NCI-H748 (cell line): ENCODE measurements around the gene NCK1.
A peak's percentile ranks its signal among the peaks of the same experiment; 100 is the strongest.

Experiments
- DNase-seq: peaks from one replicate; lab custom pipeline; 2025; ENCODE audit not compliant: unreplicated experiment; lab: John Stamatoyannopoulos, UW

The NCK1 gene

DNA sequence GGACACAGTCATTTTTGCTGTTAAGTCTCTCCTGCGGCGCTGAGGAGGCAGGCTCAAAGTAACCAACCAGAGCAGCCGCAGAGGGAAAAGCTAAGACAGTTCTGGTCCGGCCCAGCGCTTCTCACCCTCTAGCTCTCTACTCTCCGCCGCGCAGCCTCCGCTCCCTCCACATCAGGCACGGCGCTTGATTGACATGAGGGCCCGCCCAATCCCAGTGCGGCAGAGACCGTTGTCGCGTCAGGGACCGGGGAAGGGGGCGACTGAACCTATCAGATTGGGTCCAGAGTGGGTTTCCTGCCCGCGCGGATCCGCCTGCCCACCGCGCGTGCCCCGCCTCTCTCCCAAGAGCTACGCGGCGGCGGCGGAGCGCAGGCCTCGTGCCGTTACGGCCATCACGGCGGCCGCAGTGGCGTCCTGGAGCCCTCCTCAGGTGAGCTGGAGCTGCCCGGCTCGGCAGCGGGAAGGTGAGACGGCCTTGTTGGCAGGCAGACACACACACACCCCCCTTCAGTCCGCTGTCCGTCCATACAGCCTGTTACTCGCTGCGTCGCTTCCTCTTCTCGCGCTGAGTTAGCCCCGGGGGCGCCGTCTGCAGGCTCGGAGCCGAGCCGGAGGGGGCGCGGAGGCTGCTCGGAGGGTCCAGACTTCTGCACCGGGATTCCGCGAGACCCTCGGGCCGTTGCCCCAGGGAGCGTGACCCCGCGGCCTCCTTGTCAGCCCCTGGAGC lies at the start of gene NCK1:
Gene NCK1 (plus strand): TSS at position 319 of the 727 bp plus-strand sequence. CDS start 65,794 bp downstream, outside the sequence.
- DNase-seq: peak; percentile 96

DNA sequence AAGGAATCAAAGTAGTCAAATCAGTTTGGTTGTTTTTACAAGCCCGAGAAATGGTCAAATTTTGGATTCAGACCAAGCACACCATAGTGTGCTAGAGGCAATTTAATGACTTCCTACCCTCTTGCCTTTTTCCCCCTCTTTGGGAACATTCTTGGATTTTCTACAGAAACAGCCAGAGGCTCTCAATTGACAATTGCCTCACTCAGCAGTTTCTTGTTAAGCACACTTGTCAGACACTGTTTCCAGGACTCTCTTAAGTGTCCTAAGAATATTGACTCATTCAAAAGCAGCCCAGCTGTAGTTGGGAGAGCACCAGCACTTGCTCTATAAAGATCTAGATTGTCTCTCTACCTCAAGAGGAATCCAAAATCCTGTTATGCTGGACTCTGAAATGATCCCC lies 44.6 kb upstream of the NCK1 start:
- no peak for DNase-seq

DNA sequence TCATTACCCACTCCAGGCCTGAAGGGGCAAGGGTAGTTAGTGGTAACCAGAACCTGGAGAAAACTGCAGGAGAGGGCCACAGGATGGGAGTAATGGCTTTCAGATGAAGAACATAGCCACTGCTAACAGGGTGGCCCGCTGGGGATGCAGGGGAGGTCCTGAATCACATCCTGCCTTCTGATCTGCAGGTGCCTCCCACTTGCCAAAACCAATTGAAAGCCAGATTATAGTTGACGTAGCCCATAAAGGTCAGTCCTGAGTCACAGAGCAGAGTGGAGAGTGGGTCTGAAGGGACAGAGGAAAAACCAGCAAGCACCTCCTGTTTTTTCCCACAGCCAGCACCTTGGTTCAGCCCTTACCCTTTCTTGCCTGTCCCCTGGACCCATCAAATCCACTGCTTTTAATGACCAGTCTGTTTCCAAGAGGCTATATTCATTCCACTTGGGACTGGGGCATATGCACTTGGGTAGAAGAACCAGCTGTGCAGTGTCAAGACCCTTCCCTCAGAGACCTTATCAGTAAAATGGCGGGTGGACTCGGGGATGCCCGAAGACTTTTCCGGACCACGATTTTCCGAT lies 43.7 kb upstream of the NCK1 start:
- DNase-seq: peak; percentile 52

DNA sequence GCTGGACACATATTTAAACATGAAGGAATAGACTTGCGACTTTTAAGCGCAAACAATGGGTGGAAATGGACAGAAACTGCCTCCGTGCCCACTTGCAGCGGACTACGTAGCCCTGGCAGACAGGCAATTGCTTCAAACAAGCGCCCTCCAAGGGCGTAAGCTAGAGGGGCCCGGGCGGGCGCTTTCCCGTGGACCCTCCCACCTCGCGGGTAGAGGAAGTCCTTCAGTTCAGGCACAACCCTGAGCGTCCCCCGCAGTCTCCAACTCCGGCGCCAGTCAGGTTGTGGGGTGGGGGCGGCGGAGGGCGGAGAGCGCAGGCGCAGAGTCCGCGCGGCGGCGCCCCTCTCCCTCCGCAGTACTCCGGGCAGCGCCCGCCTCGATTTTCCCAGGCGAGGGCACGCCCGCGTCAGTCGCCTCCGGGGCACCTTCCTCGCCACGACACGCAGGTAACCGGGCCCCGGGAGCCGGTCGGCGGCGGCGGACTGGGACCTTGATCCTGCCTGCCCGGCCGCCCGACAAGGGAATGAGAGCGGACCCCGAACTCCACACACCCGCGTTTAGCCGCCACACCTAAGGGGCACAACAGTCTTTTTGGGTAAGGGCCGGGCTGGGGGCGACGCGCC lies 43.1 kb upstream of the NCK1 start, which contains the start of gene SLC35G2:
Gene SLC35G2 (plus strand): TSS at position 358 of the 623 bp plus-strand sequence. CDS start 35,335 bp downstream, outside the sequence.
- peak; percentile 88 for DNase-seq

DNA sequence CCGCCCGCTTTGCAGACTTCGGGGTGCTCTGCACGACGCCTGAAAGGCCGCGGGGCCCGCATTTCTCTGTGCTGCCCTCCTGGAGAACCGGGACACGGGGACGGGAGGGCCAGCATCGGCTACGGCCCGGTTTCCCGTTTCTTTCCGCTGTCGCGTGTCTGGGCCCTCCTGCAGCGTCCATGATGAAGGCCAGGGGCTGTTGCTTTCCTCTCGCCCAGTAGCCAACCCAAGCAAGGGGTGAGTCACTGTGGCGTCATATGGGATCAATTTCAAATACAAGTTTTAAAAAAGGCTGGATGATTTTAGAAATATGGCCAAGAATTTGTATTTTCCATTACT lies 42.6 kb upstream of the NCK1 start:
- peak; percentile 60 for DNase-seq

DNA sequence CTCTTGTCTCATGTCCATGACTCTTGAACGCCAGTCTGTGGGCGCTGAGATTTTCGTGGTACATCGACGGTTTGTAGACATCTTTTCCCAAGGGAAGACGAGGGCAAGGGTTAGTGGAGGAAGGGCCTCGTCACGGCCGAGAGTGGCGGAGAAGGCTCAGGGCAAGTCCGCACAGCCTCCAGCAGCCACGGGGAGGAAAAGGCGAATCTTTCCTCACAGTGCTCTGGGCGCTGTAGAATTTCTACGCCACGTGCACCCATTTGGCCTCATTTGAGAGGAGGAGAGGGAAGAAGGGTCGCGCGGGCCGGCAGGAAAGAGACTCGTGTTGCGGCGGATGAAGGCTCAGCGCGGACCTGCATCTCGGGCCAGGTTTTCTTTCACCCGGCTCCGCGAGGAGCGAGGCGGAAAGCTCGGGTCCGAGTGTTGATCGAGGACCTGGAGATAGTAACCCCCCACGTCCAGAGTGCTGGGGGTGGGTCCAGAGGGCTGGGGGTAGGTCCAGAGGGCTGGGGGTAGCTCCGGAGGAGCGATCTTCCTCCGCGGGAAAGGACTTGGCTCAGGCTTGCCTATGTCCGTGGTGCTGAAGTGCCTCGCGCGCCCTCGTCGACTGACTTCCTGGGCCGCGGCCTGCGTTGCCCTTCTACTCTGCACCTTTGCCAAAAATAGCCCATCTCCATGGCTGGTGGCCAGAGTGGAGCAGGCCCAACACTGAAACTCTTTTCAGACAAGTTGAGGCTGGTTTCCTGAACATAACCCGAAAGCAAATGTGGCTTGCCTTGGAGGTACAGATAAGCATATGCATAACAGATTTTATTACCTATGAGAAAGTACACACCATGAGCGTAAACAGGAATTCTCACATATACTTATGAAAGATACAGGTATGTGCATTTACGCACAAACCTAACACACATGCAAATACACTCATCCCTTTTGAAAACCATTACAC lies 42.0 kb upstream of the NCK1 start:
- peak; percentile 65 for DNase-seq

DNA sequence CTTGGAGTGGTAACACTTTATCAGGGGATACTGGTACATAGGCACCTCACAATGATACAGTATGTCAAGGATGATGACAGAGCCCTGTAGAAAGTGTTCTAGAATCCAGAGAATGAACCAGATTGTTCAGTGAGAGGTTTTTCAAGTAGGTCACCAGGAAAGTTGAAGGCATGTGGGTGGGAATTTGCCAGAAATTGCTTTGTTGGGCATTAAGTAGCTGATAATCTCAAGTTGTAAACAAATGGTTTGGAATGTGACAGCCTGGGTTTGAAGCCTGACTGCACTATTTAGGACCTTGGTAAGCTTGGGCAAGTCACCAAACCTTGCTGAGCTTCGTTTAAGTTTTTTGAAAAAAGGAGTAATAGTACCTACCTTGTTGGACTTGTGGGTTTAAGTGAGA lies 30.5 kb upstream of the NCK1 start:
- no peak for DNase-seq

DNA sequence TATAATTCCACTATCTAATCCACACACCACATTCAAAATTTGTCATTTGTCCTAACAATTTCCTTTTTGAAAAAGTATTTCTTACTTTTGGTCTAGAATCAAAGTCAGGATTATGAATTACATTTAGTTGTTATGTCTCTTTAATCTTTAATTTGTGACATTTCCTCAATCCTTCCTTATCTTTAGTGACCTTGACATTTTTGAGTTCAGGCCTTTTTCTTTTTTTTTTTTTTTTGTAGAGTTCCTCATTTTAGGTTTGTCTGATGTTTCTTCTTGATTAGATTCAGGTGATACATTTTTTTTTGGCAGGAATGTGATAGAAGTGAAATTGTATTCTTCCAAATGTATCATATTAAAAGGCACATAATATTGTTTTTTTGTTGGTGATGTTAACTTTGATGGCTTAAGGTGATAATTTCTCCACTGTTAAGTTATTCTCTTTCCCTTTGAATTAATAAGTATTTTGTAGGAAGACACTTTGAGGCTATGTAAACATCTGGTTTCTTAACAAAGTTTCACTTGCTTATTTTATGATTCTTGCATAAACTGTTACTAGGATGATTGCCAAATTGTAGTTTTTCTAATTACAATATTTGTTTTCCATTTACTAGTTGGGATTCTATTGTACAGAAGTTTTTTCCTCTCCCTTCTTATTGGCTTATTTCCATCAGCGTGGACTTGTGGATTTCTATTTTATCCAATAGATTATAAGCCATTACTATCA lies 26.8 kb upstream of the NCK1 start:
- no peak for DNase-seq

DNA sequence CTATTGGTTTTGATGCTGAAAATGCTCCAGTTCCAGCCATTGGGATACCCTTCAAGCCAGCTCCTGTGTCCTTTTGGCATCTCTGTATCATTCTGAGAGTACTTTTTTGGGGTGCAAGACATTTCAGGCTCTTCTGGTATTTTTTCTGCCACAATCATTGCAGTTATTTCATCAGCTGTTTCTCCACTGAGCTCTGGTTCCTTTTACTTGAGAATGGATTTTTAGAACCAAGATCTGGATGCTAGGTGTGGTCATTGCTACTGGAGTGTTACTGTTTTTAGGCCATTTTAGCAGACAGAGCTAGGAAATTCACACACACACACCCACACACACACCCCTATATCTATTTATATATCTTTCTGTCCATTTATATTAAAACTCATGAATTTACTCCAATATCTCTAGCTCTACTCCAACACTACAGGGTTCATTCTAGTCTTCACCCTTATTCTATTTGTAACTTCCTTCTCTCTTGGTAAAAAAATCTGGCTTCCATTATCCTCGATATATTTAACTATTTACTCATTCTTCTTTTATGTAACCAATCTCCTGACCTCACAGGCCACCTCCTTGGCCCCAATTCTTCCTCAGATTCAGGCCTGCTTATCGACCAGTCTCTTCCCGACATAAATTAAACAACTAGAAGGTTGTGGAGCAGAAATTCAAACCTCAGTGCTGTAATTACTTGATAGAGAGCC lies 26.0 kb upstream of the NCK1 start:
- DNase-seq: no peak

DNA sequence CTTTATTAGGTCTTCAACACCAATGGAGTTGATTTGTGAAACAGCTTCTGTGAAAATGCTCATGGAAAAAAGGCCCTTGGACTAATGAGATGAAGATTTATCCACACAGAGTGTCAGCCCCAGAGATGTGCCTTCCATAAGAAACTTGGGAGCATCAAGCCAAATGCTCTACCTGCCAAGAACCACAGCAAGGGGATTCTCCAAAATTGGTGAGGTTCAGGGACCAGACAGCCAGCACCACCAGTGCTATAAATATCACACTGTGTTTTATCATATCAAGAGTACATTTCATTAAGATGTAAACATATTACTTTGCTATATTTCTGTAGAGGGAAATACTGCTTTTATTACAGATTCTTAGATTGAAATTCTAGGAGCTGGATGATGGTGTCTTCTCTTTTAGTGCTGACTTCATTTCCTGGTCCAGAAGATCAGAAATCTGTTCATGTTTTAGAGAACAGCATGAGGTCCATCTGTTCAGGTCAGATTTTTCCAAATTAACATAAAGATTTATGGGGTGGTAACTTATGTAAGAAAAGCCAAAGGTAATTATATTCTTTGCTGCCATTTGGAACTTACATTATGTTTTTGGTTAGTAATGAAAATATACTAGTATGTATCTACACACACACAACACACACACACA lies 25.4 kb upstream of the NCK1 start:
- DNase-seq: no peak

DNA sequence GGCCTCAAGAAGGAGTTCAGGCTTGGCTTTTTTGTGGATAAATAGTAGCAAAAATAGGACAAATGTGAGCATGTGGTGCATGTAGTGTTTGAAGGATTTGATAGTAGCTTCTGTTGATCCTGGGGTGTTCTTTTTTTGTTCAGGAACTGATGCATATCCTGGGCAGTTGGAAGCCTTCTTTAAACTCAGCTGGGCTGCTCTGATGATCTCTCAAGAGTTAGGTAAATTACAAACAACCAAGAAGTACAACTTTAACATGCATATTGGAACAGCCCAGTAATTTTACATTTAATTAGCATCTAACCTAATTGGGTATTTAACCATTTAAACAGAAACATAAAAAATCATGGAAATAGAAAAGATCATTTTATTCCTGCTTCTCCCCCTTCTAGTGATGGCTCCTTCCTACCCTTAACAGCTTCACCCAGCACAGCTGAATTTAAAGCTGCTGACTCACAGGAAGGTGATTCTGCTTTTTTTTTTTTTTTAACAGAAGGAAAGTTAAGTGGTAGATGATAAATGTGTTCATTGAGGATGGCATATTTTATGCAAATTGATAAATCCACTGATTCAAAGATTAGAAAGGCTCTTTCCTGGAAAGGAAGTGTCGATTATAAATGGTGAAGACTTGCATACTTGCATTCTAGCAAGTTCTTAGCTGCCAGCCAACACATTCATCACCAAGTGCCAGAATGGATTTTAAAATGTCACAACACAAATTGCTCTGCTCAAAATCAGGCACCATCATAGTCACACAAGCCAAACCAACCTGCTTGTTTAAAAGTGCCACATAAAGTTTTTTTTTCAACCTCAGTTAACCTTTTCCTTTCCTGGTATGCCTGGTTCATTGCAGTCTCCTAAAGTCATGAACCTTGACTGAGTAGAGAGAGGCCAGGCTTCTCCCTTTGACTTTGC lies 23.1 kb upstream of the NCK1 start:
- no peak for DNase-seq

DNA sequence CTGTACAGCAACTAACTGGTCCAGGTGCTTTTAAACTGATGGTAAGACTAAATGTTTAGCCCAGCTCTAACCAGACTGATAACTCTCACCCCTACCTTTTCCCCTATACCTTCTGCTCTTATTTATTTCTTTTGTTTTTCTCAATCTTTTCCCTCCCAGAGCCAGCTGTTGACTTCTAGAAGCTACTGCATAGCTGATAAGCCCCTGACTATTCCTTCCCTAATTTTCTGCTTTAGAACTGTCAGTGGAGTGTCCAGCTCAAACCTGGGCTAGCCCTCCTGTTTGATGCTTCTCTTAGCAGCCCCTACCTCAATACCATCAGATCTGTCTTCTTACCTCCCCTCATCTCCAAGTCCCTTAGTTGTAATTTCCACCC lies 22.5 kb upstream of the NCK1 start:
- DNase-seq: no peak

DNA sequence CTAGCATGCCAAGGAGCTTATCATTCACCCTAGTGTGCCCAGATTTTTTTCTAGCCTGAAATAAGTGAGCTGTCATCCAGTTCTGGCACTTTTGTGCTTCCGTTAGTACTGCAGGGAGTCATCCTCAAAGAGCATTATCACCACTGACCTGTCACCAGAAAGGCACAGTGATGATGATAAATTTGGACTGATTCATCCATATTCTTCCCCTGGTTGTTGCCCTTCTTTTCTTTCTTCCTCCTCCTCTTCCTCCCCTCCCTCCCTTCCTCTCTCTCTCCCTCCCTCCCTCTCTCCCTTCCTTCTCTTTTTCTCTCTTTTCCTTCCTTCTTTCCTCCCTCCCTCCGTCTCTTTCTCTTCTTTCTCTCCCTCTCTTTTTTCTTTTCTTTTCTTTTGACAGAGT lies 21.8 kb upstream of the NCK1 start:
- DNase-seq: no peak

DNA sequence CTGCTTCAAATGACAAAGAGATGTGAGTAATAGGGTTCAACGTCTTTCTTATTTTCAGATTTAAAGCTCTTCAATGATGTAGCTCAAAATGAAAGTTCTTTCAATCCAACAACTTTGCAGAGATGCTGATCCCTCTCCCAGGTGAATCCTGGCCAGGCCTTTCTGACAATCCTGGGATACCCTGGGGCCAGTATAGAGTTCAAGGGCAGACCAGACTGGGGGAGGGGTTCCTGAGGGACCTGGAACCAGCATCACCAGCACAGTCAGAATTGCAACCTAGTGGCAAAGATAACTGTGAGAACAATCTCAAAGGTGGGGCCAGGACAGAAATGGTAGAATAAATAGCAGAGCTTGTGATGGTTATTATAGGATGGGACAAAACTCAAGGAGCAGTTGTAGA lies 19.7 kb upstream of the NCK1 start:
- DNase-seq: no peak

DNA sequence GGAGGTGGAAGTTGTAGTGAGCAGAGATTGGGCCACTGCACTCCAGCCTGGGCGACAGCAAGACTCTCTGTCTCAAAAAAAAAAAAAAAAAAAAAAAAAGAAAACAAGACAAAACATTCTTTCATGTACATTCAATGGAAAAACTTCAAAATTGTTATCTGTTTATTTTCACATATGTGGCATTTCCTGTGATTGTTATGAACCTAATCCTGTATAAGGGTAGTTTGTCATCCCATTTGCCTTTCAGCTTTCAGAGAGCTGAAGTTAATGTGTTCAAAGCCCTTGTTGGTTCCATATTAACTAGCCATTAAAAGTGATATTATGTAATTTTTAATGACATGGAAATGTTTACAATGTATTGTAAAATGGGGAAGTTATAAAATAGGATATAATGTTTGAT lies 17.3 kb upstream of the NCK1 start:
- no peak for DNase-seq

DNA sequence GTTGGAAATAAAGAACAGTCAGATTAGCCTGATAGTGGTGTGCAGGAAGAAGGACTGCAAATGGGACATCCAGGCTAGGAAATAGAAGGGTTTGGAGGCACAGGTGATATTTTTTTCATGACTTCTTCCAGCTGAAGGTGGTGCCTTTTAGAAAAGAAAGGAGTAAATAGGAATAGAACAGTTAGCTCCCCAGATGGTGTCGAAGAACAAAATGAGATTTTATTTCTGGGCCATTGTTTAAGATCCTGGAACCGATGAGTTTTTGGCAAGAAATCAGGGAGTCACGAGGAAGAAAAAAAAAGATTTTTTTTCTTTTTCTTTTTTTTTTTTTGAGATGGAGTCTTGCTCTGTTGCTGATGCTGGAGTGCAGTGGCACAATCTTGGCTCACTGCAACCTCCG lies 9.8 kb upstream of the NCK1 start:
- no peak for DNase-seq

DNA sequence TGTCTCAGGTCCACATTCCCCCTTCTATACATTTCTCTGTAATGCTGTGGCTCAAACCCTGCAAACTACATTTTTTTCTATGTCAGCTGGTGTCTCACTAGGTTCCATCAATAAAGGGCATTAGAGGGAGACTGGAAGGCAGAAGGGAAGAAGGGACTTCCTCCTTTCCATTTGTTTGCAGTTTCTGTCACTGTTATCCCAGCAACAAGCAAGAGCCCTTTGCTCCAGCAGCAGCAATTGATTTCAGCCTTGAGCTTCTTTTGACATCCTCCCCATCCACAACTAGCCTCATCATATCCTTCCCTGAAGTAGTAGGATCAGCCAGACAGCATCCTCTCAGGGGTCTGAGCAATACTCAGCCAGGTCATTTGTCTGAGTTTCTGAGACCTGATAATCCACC lies 5.3 kb upstream of the NCK1 start:
- no peak for DNase-seq

DNA sequence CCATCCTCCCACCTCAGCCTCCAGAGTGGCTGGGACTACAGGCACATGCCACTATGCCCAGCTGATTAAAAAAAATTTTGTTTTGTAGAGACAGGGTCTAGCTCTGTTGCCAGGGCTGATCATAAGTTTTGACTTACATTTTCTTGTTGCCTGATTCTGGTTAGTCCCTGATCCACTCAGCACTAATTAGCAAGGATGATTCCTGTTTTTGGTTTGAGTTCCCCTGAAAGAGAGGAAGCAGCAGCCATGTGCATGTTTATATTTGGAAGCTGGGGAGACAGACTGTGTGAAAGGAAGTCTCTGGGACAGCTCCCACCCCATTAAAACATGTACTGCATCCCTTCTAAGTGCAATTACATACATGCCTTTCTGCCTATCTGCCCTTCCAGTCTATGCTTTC lies 3.6 kb upstream of the NCK1 start:
- DNase-seq: no peak

DNA sequence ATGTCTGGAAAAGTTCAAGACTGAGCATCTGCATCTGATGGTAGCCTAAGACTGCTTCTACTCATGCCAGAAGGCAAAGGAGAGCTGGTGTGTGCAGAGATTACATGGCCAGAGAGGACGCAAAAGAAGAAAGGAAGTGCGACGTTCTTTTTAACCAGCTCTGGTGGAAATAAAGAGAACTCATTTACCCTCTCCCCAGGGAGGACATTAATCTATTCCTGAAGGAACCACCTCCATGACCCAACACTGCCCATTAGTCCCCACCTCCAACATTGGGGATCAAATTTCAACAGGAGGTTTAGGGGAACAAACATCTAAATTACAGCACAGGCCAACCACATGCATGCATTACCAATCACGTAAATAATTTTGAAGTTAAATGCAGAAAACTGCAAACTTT lies 1.5 kb upstream of the NCK1 start:
- peak; percentile 76 for DNase-seq
